NCI-H1048 (cell line): ENCODE results near the gene MERTK.
"Not testable (repeated sequence)": the region's sequence is repeated elsewhere in the genome, so short reads cannot be mapped to it uniquely, and the experiment has no call there.

Source experiments
- DNase-seq: peaks from one replicate; lab custom pipeline; 2025; lab: John Stamatoyannopoulos, UW

MERTK gene

GRCh38 chr2:111946294-111947114 lies 48.1 kb downstream of the MERTK start:
- DNase-seq: no peak

- DNase-seq: no peak
Observed at GRCh38 chr2:111947219-111947618, 48.8 kb downstream of the MERTK start.

- no peak for DNase-seq
Observed at GRCh38 chr2:111948832-111949231, 50.4 kb downstream of the MERTK start.

GRCh38 chr2:111950236-111950635 lies 51.8 kb downstream of the MERTK start:
- DNase-seq: no peak

- DNase-seq: no peak
Observed at GRCh38 chr2:111951486-111951885, 53.1 kb downstream of the MERTK start.

- no peak for DNase-seq
Observed at GRCh38 chr2:111952871-111953452, 54.6 kb downstream of the MERTK start.

- no peak for DNase-seq
Observed at GRCh38 chr2:111954602-111955332, 56.4 kb downstream of the MERTK start.

- DNase-seq: no peak
Observed at GRCh38 chr2:111957872-111958354, 59.5 kb downstream of the MERTK start.

GRCh38 chr2:111958901-111959300 lies 60.5 kb downstream of the MERTK start:
- DNase-seq: no peak

- no peak for DNase-seq
Observed at GRCh38 chr2:111961663-111962062, 63.3 kb downstream of the MERTK start.

GRCh38 chr2:111963086-111963485 lies 64.7 kb downstream of the MERTK start:
- DNase-seq: not testable (repeated sequence)

GRCh38 chr2:111963508-111963907 lies 65.1 kb downstream of the MERTK start:
- not testable (repeated sequence) for DNase-seq

GRCh38 chr2:111965062-111965461 lies 66.7 kb downstream of the MERTK start:
- no peak for DNase-seq

GRCh38 chr2:111966241-111966640 lies 67.8 kb downstream of the MERTK start:
- no peak for DNase-seq

GRCh38 chr2:111967018-111967417 lies 68.6 kb downstream of the MERTK start:
- DNase-seq: no peak

GRCh38 chr2:111970453-111970852 lies 72.0 kb downstream of the MERTK start:
- no peak for DNase-seq

GRCh38 chr2:111972955-111973565 lies 74.7 kb downstream of the MERTK start:
- no peak for DNase-seq

GRCh38 chr2:111973701-111974100 lies 75.3 kb downstream of the MERTK start:
- DNase-seq: no peak

- no peak for DNase-seq
Observed at GRCh38 chr2:111975053-111975552, 76.7 kb downstream of the MERTK start.

- no peak for DNase-seq
Observed at GRCh38 chr2:111975819-111976218, 77.4 kb downstream of the MERTK start.

- DNase-seq: no peak
Observed at GRCh38 chr2:111977240-111977639, 78.8 kb downstream of the MERTK start.
